NCI-H2196 (cell line): ENCODE results near the gene ACTG1.
A peak's percentile ranks its signal among the peaks of the same experiment; 100 is the strongest.

ENCODE experiments used
- DNase-seq: peaks from one replicate; lab custom pipeline; 2025; ENCODE audit not compliant: unreplicated experiment; lab: John Stamatoyannopoulos, UW

The ACTG1 gene

DNA sequence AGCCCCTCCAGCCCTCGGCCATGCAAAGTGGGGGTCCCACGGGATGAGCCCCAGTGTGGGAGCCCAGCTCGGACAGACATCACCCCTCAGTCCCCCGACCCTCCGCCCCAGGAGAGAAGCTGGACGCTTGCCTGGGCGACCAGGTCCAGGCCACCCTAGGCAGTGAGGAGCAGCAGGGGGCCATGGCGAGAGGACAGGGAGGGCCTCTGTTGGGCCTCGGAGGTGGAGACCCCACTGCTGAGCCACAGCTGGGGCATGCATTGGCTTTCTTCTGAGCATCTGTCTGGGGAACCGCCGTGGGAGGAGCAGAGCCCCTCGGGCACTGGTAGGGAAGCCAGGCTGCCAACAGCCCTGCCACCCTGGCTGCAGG, 13.0 kb downstream of the ACTG1 start:
- no peak for DNase-seq

DNA sequence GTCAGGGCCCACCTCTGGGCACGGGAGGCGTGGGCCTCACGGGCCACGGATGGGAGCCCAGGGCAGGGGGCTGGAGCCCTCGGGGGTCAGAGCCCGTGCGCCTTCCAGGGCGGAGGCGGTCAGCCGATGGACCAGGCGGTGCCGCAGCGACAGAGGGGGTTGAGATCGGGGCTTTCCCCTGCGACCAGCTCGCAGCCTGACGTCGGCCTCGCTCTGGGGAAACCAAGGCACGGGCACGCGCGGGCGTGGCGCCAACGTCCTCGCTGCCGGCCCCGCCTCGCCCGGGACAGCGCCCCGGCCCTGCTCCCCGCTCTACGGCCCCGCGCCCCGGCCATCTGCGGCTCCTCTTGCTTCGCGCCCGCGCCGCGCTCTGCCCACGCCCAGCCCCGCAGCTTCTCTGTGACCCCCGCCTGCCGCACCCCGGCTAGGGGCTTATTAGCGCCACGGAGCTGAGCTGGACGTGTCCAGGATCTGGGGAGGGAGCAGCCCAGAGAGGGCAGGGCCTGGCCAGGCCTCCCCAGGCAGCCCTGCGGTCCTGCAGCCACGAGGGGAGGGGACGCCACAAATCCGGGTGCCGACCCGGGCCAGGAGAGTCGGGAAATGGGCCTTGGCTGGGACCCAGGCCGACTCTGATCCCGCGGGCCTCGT, 13.5 kb downstream of the ACTG1 start:
- no peak for DNase-seq

GRCh38 chr17:81494626-81495377, 17.8 kb downstream of the ACTG1 start:
- peak; percentile 70 for DNase-seq

GRCh38 chr17:81493198-81494038, 19.2 kb downstream of the ACTG1 start:
- DNase-seq = no peak

- DNase-seq = no peak
Observed at GRCh38 chr17:81492706-81493105, 19.9 kb downstream of the ACTG1 start.

- DNase-seq = no peak
Observed at GRCh38 chr17:81492202-81492601, 20.4 kb downstream of the ACTG1 start.

- DNase-seq = no peak
Observed at GRCh38 chr17:81491761-81492160, 20.8 kb downstream of the ACTG1 start.

GRCh38 chr17:81491181-81491581, 21.4 kb downstream of the ACTG1 start:
- DNase-seq = no peak

GRCh38 chr17:81489998-81490992, 22.3 kb downstream of the ACTG1 start:
- no peak for DNase-seq

DNA sequence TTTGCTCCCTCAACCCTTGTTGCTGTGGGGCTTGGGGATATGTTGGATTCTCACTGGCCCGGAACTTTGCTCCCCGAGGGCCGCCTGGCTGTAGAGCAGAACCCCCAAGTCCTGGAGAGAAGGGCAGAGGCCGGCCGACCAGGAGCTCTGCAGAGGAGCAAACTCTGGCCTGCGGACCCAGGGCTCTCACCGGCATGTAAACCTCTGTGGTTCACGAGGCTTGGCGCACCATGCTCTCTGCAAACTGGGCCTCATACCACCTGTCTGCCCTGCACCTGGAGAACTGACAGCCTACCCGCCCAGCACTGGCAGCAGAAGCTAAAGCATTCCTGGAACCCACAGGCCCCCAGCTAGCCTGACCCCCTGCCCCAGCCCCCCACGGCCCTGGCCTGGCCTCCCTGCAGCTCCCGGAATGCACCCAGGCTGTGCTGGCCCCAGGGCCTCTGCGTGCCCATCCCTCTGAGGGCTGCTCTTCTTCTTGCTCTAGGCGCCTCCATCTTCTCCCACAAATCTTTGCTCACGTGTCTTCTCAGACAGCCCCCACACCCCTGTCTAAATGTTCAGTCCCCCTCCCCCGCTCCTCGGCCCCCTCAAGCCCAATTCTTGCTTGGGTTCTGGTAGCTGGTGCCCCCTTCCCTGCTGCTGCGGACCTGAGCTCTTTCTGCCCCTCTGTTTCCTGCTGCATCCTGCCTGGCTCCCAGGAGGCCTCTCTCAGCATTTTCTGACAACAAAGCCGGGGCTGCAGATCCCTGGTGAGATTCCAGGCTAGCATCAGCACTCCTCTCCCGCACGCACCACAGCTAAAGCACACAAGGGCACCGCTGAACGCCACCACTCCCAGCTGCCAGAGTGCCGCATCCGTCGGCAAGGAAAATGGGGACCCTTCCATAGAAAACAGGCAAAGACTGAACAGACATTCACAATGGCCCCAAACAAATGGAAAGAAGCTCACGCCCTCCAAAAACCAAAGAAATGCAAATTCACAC, 23.3 kb downstream of the ACTG1 start:
- no peak for DNase-seq

DNA sequence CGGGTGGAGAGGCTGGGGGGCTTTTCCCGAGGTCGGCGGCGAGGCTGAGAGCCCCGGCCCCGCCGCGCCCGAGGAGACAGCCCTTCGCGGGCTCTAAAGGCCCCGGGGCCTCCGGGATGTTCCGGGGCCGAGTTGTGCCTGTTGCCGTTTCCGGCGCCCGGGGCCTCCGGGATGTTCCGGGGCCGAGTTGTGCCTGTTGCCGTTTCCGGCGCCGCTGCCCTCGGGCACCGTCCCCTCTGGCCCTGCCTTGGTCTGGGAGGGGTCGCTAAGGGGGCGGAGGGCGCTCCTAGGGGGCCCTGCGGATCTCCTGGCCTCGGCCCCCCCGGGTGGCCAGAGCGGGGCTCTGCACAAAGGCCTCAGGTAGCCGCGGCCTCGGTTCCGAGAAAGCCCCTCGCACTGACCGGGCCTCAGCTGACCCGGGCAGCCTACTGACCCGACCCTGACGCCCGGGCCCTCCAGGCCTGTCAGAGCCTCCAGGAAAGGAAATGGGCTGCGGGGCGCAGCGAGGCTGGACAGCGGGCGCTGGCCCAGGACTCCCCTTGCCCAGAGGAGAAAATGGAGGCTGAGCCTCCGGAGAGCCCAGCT, 24.2 kb downstream of the ACTG1 start:
- DNase-seq = no peak

DNA sequence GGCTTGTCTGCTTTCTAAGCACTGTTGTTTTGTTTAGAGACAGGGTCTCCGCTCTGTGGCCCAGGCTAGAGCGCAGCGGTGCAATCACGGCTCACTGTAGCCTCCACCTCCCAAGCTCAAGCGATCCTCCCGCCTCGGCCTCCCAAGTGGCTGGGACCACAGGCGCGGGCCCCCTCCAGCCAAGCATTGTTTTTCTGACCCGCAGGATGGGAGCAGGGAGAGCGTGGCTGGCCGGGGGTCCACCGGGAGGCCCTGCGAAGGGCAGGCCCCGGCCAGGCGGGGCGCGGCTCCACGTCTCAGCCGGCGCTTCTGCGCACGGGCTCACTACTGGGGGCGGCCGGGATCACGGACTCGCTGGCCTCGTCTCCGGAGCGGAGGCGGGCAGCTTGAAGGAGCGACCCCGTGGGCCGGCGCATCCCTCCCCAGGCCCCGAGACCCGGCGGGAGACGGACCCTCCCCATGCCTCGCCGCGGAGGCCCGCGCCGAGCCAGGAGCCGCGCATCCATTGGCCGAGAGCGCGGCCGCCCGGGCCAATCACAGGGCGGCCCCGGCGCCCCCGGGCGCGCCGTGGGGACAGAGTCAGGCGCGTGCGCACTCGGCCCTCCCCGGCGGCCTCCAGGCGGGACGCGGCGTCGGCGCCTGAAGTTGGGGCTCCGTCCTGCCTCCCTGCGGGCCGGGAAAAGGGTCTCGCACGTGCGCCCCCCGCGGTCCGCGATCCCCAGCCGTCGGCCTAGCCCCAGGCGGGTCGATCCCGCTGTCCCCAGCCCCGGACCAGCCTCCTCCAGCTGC, 24.9 kb downstream of the ACTG1 start:
- DNase-seq = peak; percentile 96

GRCh38 chr17:81487089-81487486, 25.5 kb downstream of the ACTG1 start:
- no peak for DNase-seq

- DNase-seq = no peak
Observed at GRCh38 chr17:81486199-81486810, 26.3 kb downstream of the ACTG1 start.

DNA sequence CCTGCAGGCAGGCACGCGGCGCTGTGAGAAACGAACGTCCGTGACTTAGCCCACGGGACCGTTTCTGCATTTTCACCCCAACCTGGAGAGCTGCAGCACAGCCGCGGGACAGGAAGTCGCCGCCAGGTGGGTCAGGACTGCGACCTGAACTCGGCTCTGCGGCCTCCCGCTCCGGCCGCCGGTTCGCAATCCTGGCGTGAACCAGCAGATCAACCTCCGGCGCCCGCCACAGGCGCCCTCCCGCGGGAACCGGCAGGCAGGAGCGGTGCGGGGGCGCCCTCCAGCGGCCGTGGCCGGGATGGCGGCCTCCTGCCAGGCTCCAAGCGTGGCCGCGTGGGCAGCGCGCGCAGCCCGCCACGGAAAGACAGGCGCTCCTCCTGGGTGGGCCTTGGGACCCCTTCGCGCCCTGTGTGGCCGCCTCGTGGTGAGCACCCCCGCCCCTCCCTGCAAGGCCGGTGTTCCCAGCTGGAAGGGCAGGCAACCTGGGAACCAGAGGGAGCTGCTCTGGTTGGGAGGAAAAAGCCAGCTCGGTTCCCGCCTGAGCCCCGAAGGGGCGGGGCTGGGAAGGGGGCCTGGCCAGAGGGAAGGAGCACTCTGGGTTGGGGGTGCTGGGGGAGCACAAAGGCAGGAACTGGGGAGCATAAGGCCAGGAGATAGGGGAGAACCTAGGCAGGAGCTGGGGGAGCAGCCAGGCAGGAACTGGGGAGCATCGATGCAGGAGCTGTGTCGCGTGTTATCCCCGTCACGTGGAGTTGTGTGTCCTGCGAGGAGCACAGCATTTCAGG, 28.2 kb downstream of the ACTG1 start:
- DNase-seq = peak; percentile 97

DNA sequence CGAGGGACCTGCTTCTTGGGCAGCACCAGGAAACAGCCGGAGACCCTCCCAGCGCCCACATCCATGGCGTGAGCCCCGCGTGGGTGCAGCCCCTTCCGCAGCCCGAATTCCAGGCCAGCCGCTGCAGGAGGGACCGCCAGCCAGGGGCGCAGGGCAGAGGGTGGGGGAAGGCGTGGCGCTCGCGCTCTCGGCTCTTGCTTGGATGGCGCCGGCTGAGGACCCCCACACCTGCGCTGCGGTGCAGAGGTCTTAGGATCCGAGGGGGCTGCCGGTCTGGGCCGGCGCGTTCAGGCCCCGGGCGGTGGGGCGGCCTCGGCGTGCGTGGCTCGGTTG, 28.8 kb downstream of the ACTG1 start:
- DNase-seq = no peak
